22Rv1 (cell line): Measurements from ENCODE around the gene CYP19A1.

ENCODE experiments used
- ZFX ChIP-seq: fragments of 450-650 bp; IDR thresholded peaks from 2 replicates; pipeline ENCODE4 v1.6.1; 2017; ENCODE audit warnings: antibody characterized with exemption, borderline replicate concordance
- TF ChIP-seq, protein P1 (sequence below): fragments of 450-650 bp; IDR thresholded peaks from 2 replicates; pipeline ENCODE4 v1.5.1; 2017; ENCODE audit warnings: mild to moderate bottlenecking

DNA sequence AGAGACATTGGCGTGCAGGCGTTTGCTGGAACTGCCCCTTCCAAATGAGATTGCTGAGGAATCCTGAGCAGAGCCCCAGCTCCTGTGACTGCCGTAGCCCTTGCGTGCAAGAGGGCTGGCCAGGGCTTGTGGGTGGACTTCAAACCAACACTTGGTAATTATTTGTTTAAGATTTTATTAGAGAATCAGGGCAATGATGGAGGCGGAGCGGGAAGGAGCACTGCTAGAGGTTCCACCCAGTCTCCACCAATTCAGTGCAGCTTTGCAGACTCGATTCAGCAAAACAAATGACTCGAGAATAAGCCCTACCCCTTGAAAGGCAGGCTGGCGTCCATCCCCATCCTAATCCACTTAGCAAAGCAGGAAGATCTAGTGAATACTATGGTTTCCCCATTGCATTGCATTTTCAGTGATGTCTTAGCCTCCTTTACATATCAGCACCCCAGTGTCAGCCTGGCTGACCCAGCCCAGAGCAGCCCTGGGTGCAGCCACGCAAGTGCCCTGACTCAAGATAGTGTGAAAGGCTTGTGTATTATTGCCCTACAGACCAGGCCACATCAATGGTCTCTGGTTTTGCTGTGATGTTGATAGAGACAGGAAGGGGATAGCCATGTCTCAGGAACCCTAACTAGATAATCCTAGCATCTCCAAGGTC is 29.1 kb upstream of the CYP19A1 start:
- TF ChIP-seq, protein P1, sequence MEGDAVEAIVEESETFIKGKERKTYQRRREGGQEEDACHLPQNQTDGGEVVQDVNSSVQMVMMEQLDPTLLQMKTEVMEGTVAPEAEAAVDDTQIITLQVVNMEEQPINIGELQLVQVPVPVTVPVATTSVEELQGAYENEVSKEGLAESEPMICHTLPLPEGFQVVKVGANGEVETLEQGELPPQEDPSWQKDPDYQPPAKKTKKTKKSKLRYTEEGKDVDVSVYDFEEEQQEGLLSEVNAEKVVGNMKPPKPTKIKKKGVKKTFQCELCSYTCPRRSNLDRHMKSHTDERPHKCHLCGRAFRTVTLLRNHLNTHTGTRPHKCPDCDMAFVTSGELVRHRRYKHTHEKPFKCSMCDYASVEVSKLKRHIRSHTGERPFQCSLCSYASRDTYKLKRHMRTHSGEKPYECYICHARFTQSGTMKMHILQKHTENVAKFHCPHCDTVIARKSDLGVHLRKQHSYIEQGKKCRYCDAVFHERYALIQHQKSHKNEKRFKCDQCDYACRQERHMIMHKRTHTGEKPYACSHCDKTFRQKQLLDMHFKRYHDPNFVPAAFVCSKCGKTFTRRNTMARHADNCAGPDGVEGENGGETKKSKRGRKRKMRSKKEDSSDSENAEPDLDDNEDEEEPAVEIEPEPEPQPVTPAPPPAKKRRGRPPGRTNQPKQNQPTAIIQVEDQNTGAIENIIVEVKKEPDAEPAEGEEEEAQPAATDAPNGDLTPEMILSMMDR, result no peak
- TF ChIP-seq ZFX, result no peak
